Sigmoid colon (tissue), 4 donors: ENCODE measurements around the gene MFAP5.

ENCODE experiments used
- CTCF ChIP-seq, 4 experiments: fragments of 450-650 bp in 3 of 4; fragments of 200-600 bp in 1 of 4; IDR thresholded peaks; one replicate each; pipeline ENCODE4 v1.5.1; 2016 to 2019; ENCODE audit warnings: antibody characterized with exemption in 4 of 4, mild to moderate bottlenecking in 3 of 4, moderate library complexity in 2 of 4
- EP300 ChIP-seq, 4 donors: sonication (generic); formaldehyde crosslinking; IDR thresholded peaks; one replicate each; pipeline ENCODE4 v1.6.1; 2017; ENCODE audit warnings: antibody characterized with exemption in 4 of 4
- POLR2A ChIP-seq, 2 donors: fragments of 450-650 bp; IDR thresholded peaks; one replicate each; pipeline ENCODE4 v1.6.1; 2016; ENCODE audit warnings: antibody characterized with exemption in 2 of 2, mild to moderate bottlenecking in 2 of 2, moderate library complexity in 2 of 2
- POLR2AphosphoS5 ChIP-seq, 4 donors: sonication (generic); formaldehyde crosslinking; IDR thresholded peaks; one replicate each; pipeline ENCODE4 v1.6.1; 2017; ENCODE audit warnings: antibody characterized with exemption in 4 of 4

GRCh38 chr12:8689681-8690080 is 27.1 kb upstream of the MFAP5 start:
- TF ChIP-seq POLR2A (IDR thresholded peaks at IDR 0.05): no peak
- TF ChIP-seq CTCF (IDR thresholded peaks at IDR 0.05): no peak
- TF ChIP-seq POLR2AphosphoS5 (IDR thresholded peaks at IDR 0.05): no peak
- TF ChIP-seq EP300 (IDR thresholded peaks at IDR 0.05): no peak
